HCT116 (cell line): ENCODE measurements around the gene DOCK10. TPM values are rescaled to one million over a fixed set of nuclear protein-coding genes. Genes with fewer than 3 reads are reported as not detected.

ENCODE experiments used
- ATAC-seq: fragments of 200-7000 bp; cut with Tn5 transposase; 2 replicates; pipeline ENCODE4 v1.9.1; 2020; ENCODE audit warnings: mild to moderate bottlenecking, moderate library complexity
- BruUV-seq: library from RNA; stranded (reverse); fragments of 400-500 nt; replicated peaks from 2 replicates; lab custom pipeline; 2021; lab: Mats Ljungman, UMichigan
- CTCF ChIA-PET: fragments of 300-600 bp; sonication (Branson Sonifier 250); formaldehyde crosslinking; loops from one replicate; lab custom pipeline; 2021; ENCODE audit warnings: antibody characterized with exemption; lab: Charles Lee
- POLR2A ChIA-PET: fragments of 300-600, 350-600 bp; sonication (Branson Sonifier 250); formaldehyde crosslinking; loops from one replicate; lab custom pipeline; 2021; ENCODE audit warnings: antibody characterized with exemption; lab: Charles Lee
- RAD21 ChIA-PET, 2 experiments: fragments of 300-600 bp; sonication (Branson Sonifier 250); formaldehyde crosslinking; loops; one replicate each; lab custom pipeline; 2023; ENCODE audit warnings: low total read pairs in 2 of 2; ENCODE audit not compliant: uncharacterized antibody in 2 of 2, unreplicated experiment in 2 of 2, low non-redundant PET in 1 of 2; lab: Charles Lee
- DNase-seq: peaks from one replicate; pipeline ENCODE4 v3.0.0-alpha.2; 2010; ENCODE audit warnings: low read depth, low spot score
- H2AFZ ChIP-seq: fragments of 200-600 bp; shearing (Covaris generic), sonication (generic); 2 replicates; pipeline ENCODE4 v1.6.1; 2017; ENCODE audit warnings: low read depth, mixed run types, mixed read lengths, antibody characterized with exemption, low read length; ENCODE audit not compliant: poor library complexity, severe bottlenecking
- H3K27ac ChIP-seq: 2 replicates; pipeline ENCODE4 v1.5.1; 2012; ENCODE audit warnings: low read depth, low read length
- H3K27me3 ChIP-seq: fragments of 200-600 bp; sonication (generic); 2 replicates; pipeline ENCODE4 v1.6.1; 2016; ENCODE audit warnings: mixed run types, low read length, mixed read lengths; ENCODE audit not compliant: insufficient read depth
- H3K36me3 ChIP-seq, 2 experiments: fragments of 200-500 bp in 1 of 2; fragments of 200-600 bp in 1 of 2; sonication (Bioruptor generic) in 1 of 2; sonication (generic) in 1 of 2; 2 replicates each; pipeline versions ENCODE4 v1.5.1 to v1.6.1; 2014 to 2016; ENCODE audit warnings: low read length in 2 of 2, inconsistent platforms in 1 of 2, mixed read lengths in 1 of 2, mixed run types in 1 of 2; ENCODE audit not compliant: insufficient read depth in 2 of 2, control insufficient read depth in 1 of 2
- H3K4me1 ChIP-seq, 2 experiments: fragments of 200-600 bp in 1 of 2; sonication (generic) in 1 of 2; 2 replicates each; pipeline versions ENCODE4 v1.5.1 to v1.6.1; 2012 to 2017; ENCODE audit warnings: low read length in 2 of 2, inconsistent platforms in 1 of 2, mild to moderate bottlenecking in 1 of 2, mixed read lengths in 1 of 2, mixed run types in 1 of 2, moderate library complexity in 1 of 2; ENCODE audit not compliant: insufficient read depth in 2 of 2, control insufficient read depth in 1 of 2
- H3K4me2 ChIP-seq: fragments of 200-600 bp; sonication (generic); 2 replicates; pipeline ENCODE4 v1.6.1; 2017; ENCODE audit warnings: mixed run types, low read length, mixed read lengths
- H3K4me3 ChIP-seq, 2 experiments: fragments of 200-600 bp in 1 of 2; sonication (generic) in 1 of 2; replicated peaks in 1 of 2; 2 replicates each; pipeline ENCODE4 v1.5.1; 2011 to 2016; ENCODE audit warnings: low read length in 2 of 2, control low read depth in 1 of 2, low read depth in 1 of 2, mild to moderate bottlenecking in 1 of 2, mixed read lengths in 1 of 2, mixed run types in 1 of 2
- H3K79me2 ChIP-seq: fragments of 200-600 bp; sonication (generic); 2 replicates; pipeline ENCODE4 v1.6.1; 2017; ENCODE audit warnings: mild to moderate bottlenecking, mixed run types, low read length, moderate library complexity, mixed read lengths; ENCODE audit not compliant: insufficient read depth
- H3K9ac ChIP-seq: fragments of 200-600 bp; sonication (generic); 2 replicates; pipeline ENCODE4 v1.6.1; 2016; ENCODE audit warnings: low read length, mixed read lengths
- H3K9me2 ChIP-seq: fragments of 200-600 bp; sonication (generic), shearing (Covaris generic); 2 replicates; pipeline ENCODE4 v1.6.1; 2017; ENCODE audit warnings: mixed run types, mild to moderate bottlenecking, moderate library complexity; ENCODE audit not compliant: insufficient read depth
- H3K9me3 ChIP-seq, 2 experiments: fragments of 200-500 bp in 1 of 2; fragments of 200-600 bp in 1 of 2; sonication (Bioruptor generic) in 1 of 2; sonication (generic) in 1 of 2; 2 replicates each; pipeline ENCODE4 v1.6.1; 2014 to 2017; ENCODE audit warnings: low read length in 2 of 2, mixed read lengths in 2 of 2, inconsistent platforms in 1 of 2, low read depth in 1 of 2, mild to moderate bottlenecking in 1 of 2, mixed run types in 1 of 2, moderate library complexity in 1 of 2; ENCODE audit not compliant: control insufficient read depth in 1 of 2, insufficient read depth in 1 of 2
- H4K20me1 ChIP-seq: fragments of 200-600 bp; sonication (generic), shearing (Covaris generic); 2 replicates; pipeline ENCODE4 v1.6.1; 2017; ENCODE audit warnings: mixed run types, mild to moderate bottlenecking, moderate library complexity; ENCODE audit not compliant: insufficient read depth
- CBX3 ChIP-seq: IDR thresholded peaks from 2 replicates; pipeline ENCODE4 v1.6.1; 2012; ENCODE audit warnings: low read depth
- CEBPB ChIP-seq: IDR thresholded peaks from 2 replicates; pipeline ENCODE4 v1.6.1; 2012; ENCODE audit warnings: low read depth
- EGR1 ChIP-seq: IDR thresholded peaks from 2 replicates; pipeline ENCODE4 v1.6.1; 2012; ENCODE audit warnings: low read depth
- ELF1 ChIP-seq: IDR thresholded peaks from 2 replicates; pipeline ENCODE4 v1.6.1; 2012; ENCODE audit warnings: low read depth, borderline replicate concordance
- EZH2 ChIP-seq: fragments of 200-600 bp; sonication (generic); IDR thresholded peaks from 2 replicates; pipeline ENCODE4 v1.6.1; 2017; ENCODE audit warnings: antibody characterized with exemption, mixed run types
- EZH2phosphoT487 ChIP-seq: fragments of 200-600 bp; IDR thresholded peaks from 2 replicates; pipeline ENCODE4 v1.6.1; 2018; ENCODE audit warnings: antibody characterized with exemption, borderline replicate concordance
- FOSL1 ChIP-seq: IDR thresholded peaks from 2 replicates; pipeline ENCODE4 v1.6.1; 2012; ENCODE audit warnings: low read depth
- MAX ChIP-seq: IDR thresholded peaks from 2 replicates; pipeline ENCODE4 v1.6.1; 2012
- POLR2A ChIP-seq: IDR thresholded peaks from 2 replicates; pipeline ENCODE4 v1.7.0; 2011; ENCODE audit warnings: borderline replicate concordance; ENCODE audit not compliant: insufficient read depth, insufficient read length; ENCODE audit errors: extremely low read depth
- POLR2AphosphoS5 ChIP-seq: IDR thresholded peaks from 2 replicates; pipeline ENCODE4 v1.6.1; 2011; ENCODE audit warnings: mild to moderate bottlenecking, low read depth, low read length, moderate library complexity
- RAD21 ChIP-seq: IDR thresholded peaks from 2 replicates; pipeline ENCODE4 v1.6.1; 2012; ENCODE audit warnings: low read depth, mild to moderate bottlenecking
- SIN3A ChIP-seq: IDR thresholded peaks from 2 replicates; pipeline ENCODE4 v1.6.1; 2012; ENCODE audit warnings: low read depth
- SRF ChIP-seq: IDR thresholded peaks from 2 replicates; pipeline ENCODE4 v1.6.1; 2012; ENCODE audit warnings: low read depth
- TCF7L2 ChIP-seq: IDR thresholded peaks from 2 replicates; pipeline ENCODE4 v1.7.0; 2011; ENCODE audit warnings: borderline replicate concordance, inconsistent platforms; ENCODE audit not compliant: insufficient read depth, insufficient read length; ENCODE audit errors: extremely low read depth
- YY1 ChIP-seq: IDR thresholded peaks from 2 replicates; pipeline ENCODE4 v1.6.1; 2011; ENCODE audit warnings: low read length, low read depth, moderate library complexity, mild to moderate bottlenecking; ENCODE audit not compliant: insufficient replicate concordance; ENCODE audit errors: extremely low read depth
- ZFX ChIP-seq: fragments of 450-650 bp; IDR thresholded peaks from 2 replicates; pipeline ENCODE4 v1.6.1; 2017
- ZNF274 ChIP-seq: fragments of 200-500 bp; sonication (Bioruptor generic); IDR thresholded peaks from 2 replicates; pipeline ENCODE4 v1.6.1; 2014; ENCODE audit warnings: mild to moderate bottlenecking, low read depth, low read length, inconsistent platforms
- intact Hi-C: fragments of 100-400 bp; cut with micrococcal nuclease; formaldehyde crosslinking; loops from 2 replicates; pipeline ENCODE4 v1.10.0; 2022
- total RNA-seq: library from RNA; stranded (reverse); gene quantifications from one replicate; pipeline ENCODE4 v1.2.1, GENCODE V29; 2021; ENCODE audit not compliant: unreplicated experiment
- TF ChIP-seq, protein P1 (sequence below), 3 experiments: fragments of 200-600 bp in 1 of 3; sonication (generic) in 1 of 3; IDR thresholded peaks in 2 of 3; conservative IDR thresholded peaks in 1 of 3; 2 replicates each; pipeline ENCODE4 v1.5.1; 2012 to 2017; ENCODE audit warnings: low read depth in 2 of 3, low read length in 2 of 3, antibody characterized with exemption in 1 of 3, borderline replicate concordance in 1 of 3, control low read depth in 1 of 3, mild to moderate bottlenecking in 1 of 3, mixed read lengths in 1 of 3, mixed run types in 1 of 3, moderate library complexity in 1 of 3; ENCODE audit not compliant: insufficient read depth in 1 of 3
- TF ChIP-seq, protein P2 (sequence below): IDR thresholded peaks from 2 replicates; pipeline ENCODE4 v1.6.1; 2011; ENCODE audit warnings: mild to moderate bottlenecking, low read length, moderate library complexity; ENCODE audit not compliant: insufficient replicate concordance; ENCODE audit errors: extremely low read depth
- TF ChIP-seq, protein P3 (sequence below): IDR thresholded peaks from 2 replicates; pipeline ENCODE4 v1.6.1; 2012

Gene DOCK10
- total RNA-seq, 1 experiment from 2014 or later = 0.54 TPM

GRCh38 chr2:224994242-224994823 is 47.9 kb downstream of the DOCK10 start:
- no peak overlapping the region for H3K9ac ChIP-seq
- no peak overlapping the region for H3K4me2 ChIP-seq
- ATAC-seq = no peak
- RAD21 ChIA-PET = no interaction called here
- no peaks in the 10 kb centered on the region for H3K9me3 ChIP-seq
- peaks cover 5% of the 10 kb centered on the region; the same call in 1 of the 2 replicates for H3K27me3 ChIP-seq
- no peaks in the 10 kb centered on the region for H3K9me2 ChIP-seq
- H2AFZ ChIP-seq = no peak overlapping the region
- no peak overlapping the region for H3K4me3 ChIP-seq
- POLR2A ChIA-PET = no interaction called here
- CTCF ChIA-PET = no interaction called here
- no peak for TF ChIP-seq POLR2A
- TF ChIP-seq, protein P1, sequence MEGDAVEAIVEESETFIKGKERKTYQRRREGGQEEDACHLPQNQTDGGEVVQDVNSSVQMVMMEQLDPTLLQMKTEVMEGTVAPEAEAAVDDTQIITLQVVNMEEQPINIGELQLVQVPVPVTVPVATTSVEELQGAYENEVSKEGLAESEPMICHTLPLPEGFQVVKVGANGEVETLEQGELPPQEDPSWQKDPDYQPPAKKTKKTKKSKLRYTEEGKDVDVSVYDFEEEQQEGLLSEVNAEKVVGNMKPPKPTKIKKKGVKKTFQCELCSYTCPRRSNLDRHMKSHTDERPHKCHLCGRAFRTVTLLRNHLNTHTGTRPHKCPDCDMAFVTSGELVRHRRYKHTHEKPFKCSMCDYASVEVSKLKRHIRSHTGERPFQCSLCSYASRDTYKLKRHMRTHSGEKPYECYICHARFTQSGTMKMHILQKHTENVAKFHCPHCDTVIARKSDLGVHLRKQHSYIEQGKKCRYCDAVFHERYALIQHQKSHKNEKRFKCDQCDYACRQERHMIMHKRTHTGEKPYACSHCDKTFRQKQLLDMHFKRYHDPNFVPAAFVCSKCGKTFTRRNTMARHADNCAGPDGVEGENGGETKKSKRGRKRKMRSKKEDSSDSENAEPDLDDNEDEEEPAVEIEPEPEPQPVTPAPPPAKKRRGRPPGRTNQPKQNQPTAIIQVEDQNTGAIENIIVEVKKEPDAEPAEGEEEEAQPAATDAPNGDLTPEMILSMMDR (IDR thresholded peaks at IDR 0.05 in 2 of 3, conservative IDR thresholded peaks at IDR 0.05 in 1 of 3; ENCODE audit: borderline replicate concordance in 1 of 3, insufficient read depth in 1 of 3, low read depth in 2 of 3, low read length in 2 of 3) = no peak
- TF ChIP-seq ZNF274 = no peak
- TF ChIP-seq, protein P2, sequence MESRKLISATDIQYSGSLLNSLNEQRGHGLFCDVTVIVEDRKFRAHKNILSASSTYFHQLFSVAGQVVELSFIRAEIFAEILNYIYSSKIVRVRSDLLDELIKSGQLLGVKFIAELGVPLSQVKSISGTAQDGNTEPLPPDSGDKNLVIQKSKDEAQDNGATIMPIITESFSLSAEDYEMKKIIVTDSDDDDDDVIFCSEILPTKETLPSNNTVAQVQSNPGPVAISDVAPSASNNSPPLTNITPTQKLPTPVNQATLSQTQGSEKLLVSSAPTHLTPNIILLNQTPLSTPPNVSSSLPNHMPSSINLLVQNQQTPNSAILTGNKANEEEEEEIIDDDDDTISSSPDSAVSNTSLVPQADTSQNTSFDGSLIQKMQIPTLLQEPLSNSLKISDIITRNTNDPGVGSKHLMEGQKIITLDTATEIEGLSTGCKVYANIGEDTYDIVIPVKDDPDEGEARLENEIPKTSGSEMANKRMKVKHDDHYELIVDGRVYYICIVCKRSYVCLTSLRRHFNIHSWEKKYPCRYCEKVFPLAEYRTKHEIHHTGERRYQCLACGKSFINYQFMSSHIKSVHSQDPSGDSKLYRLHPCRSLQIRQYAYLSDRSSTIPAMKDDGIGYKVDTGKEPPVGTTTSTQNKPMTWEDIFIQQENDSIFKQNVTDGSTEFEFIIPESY = no peak
- no peak for TF ChIP-seq RAD21
- TF ChIP-seq CEBPB = no peak
- TF ChIP-seq ELF1 = no peak
- TF ChIP-seq CBX3 = no peak
- no peak for TF ChIP-seq FOSL1
- no peak for TF ChIP-seq POLR2AphosphoS5
- no peak for TF ChIP-seq TCF7L2
- no peak for TF ChIP-seq EZH2
- TF ChIP-seq SRF = no peak
- no peak for TF ChIP-seq EZH2phosphoT487
- TF ChIP-seq EGR1 = no peak
- TF ChIP-seq, protein P3, sequence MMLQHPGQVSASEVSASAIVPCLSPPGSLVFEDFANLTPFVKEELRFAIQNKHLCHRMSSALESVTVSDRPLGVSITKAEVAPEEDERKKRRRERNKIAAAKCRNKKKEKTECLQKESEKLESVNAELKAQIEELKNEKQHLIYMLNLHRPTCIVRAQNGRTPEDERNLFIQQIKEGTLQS = no peak
- TF ChIP-seq MAX = no peak
- TF ChIP-seq YY1 = no peak
- no peak for TF ChIP-seq ZFX
- TF ChIP-seq SIN3A = no peak
- H3K36me3 ChIP-seq = no peaks in the 10 kb centered on the region
- intact Hi-C loops = no loop called here
- H4K20me1 ChIP-seq = no peaks in the 10 kb centered on the region
- no TSS peak for BruUV-seq
- H3K27ac ChIP-seq = no peak overlapping the region
- H3K79me2 ChIP-seq = no peaks in the 10 kb centered on the region
- no peak for DNase-seq
- no peaks in the 10 kb centered on the region for H3K4me1 ChIP-seq
